Stimulated activated CD4-positive, alpha-beta T cell treated with anti-CD3 and anti-CD28 coated beads, Interleukin-2, amount 100 ng/mL, for 24 hours (primary cell): ENCODE measurements around the gene DDN.
A peak's percentile ranks its signal among the peaks of the same experiment; 100 is the strongest.

Experiments used
- DNase-seq, 2 donors: peaks; one replicate each; pipeline ENCODE4 v3.0.0-alpha.2; 2020

Gene DDN

DNA sequence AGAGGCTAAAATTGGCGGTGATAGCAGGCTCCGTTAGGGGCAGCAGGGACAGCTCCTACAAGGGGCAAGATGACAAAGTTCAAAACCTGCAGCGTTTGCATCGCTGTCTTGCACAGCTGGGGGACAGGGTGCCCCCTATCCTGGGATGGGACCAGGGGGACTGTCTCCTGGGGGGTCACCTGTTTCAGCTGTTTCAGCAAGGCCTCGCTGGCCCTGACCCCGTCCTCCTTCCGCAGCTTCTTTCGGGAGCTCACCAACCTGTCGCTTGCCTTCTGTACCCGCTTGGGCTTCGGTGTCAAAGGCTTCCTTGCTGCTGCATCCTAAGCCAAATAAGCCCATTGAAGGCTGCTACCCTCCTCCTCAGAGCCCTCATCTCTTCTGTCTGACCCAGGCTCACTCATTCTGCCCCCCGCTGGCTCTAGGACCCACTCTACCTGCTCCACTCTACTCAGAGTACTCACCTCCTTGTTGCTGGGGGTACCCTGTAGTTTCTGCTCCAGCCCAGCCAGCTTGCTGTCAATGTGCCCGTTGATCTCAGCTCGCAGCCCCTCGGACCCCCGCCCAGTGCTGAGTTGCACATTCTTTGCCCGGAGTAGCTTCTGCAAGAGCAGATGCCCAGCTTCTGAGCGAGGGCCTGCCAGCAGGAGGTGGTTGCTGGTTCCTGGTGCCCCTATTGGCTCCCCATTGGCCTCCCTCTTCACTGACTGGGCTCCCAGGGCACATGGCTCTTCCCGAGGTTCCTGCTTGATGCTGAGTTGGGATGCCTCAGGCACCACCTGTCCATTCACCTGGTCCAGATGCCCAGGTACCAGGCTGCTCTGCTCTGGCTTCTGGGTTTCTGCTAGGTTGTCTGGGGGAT lies 31.8 kb upstream of the DDN start:
- no peak for DNase-seq

DNA sequence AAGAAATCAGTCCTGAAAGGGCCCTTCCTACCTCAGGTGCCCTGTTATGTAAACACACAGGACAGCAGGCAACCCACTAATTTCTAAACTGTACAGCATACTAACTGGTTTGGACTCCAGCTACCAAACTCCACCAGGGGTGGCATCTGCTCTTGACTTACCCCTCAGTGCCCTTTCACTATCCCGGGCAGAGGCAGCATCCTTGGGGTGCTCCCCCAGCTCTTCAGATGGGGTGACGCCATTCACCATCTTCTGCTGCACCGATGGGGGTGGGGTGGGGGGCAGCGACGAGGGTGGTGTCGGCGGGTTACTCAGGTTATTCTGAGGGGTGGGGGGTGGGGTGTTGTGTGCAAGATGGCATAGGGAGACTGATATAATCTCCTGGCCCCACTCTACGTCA lies 30.9 kb upstream of the DDN start:
- DNase-seq, result no peak

GRCh38 chr12:49028666-49029275 lies 29.6 kb upstream of the DDN start:
- DNase-seq, result no peak

- DNase-seq, result no peak
Observed at GRCh38 chr12:49027846-49028555, 28.8 kb upstream of the DDN start.

- no peak for DNase-seq
Observed at GRCh38 chr12:49026678-49027480, 27.7 kb upstream of the DDN start.

DNA sequence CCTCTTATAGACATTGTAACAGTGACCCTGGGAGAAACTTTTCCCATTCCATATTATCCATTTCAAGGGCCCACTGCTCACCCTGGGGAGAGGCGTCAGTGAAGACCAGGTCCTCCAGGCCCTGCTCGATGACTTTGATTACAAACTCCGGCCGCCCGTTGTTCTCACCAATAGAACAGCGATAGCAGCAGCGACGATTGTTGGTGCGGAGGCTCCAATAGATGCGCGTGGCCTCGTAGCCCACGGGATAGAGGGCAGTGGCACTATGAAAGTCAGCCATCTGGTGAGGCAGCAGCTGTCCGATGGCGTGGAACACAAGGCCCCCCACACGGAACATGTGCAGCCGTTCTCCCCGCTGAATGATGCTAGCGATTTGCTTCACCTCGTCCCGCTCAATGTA lies 26.9 kb upstream of the DDN start:
- no peak for DNase-seq

DNA sequence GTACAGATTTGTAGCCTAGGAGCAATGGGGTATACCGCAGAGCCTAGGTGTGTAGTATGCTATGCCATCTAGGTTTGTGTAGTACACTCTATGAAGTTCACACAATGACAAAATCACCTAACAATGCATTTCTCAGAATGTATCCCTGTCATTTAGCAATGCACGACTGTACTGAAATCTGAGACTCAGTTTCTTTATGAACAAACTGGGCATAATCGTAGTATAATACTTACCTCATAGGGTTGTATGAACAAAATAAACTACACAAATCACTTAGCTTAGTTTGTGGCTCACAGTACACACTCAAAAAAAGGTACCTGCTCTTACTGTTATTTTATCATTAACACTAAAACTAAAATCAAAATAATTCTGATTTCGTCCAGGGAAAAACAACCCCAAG lies 26.3 kb upstream of the DDN start:
- no peak for DNase-seq

GRCh38 chr12:49024543-49024942 lies 25.4 kb upstream of the DDN start:
- no peak for DNase-seq

DNA sequence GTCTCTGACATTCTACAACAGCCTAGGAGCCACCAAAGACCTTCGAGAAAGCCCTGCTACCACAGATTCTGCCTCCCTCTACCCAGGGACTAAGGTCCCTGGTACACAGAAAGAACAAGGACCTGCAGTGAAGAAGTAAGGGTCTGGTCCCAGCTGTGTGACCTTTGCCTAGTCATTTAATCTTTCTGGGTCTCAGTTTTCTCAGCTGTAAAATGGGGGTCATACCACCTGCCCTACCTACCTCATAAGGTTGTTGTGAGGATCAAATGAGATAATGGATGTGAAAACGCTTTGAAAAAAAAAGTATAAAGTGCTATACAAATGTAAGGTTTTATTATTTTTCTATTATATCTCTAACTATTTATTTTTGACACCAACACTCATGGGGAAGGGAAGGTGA lies 24.6 kb upstream of the DDN start:
- no peak for DNase-seq

- DNase-seq, result peak in 1 of 2 donors; percentile 16
Observed at GRCh38 chr12:49022558-49023178, 23.5 kb upstream of the DDN start.

DNA sequence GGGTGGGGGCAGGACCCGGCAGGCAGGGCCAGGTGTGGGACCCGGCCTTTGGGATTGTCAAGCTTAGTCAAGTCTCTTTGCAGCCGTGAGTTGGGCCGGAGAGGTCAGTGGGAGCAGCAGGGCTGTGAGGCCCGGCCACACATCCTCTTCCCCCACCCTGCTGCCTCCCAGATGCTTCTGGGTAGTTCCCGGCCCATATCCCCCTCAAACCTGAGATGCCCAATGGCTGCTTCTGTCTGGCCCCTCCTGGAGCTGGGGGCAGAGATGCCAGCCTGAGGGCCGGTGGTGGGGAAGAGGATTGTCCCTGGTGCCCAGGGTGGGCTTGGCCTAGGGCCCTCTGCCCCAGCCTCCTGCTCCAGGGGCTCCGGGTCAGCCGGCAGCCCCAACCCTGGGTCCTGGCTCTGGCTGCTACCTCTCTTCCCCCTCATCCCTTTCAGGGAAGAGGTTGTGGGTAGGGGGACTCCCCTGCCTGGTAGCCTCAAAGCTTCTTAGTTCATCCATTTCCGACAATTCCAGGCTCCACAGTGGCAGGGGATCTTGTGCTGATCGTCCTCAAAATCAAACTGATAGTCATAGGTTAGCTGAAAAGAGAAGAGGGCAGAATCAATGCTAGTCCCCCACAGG lies 22.2 kb upstream of the DDN start:
- DNase-seq, result no peak

DNA sequence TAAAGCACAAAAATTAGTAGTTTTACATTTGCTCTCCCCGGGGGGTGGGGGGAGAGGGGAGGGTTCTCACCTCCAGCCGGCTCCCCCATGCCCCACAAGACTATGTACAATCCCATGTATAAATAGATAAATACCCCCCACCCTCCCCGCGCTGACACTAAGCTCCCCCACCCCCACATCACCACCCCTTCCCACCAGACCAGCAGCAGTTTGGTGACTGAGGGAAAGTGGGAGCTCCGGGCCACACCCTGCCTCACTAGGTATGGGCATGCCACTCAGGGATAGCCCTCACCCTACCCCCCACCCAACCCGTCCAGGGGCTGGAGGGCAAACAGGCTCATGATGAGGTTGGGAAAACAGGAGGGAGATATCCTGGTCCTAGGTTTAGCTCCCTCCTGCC lies 21.3 kb upstream of the DDN start:
- peak in 1 of 2 donors; percentile 18 for DNase-seq

DNA sequence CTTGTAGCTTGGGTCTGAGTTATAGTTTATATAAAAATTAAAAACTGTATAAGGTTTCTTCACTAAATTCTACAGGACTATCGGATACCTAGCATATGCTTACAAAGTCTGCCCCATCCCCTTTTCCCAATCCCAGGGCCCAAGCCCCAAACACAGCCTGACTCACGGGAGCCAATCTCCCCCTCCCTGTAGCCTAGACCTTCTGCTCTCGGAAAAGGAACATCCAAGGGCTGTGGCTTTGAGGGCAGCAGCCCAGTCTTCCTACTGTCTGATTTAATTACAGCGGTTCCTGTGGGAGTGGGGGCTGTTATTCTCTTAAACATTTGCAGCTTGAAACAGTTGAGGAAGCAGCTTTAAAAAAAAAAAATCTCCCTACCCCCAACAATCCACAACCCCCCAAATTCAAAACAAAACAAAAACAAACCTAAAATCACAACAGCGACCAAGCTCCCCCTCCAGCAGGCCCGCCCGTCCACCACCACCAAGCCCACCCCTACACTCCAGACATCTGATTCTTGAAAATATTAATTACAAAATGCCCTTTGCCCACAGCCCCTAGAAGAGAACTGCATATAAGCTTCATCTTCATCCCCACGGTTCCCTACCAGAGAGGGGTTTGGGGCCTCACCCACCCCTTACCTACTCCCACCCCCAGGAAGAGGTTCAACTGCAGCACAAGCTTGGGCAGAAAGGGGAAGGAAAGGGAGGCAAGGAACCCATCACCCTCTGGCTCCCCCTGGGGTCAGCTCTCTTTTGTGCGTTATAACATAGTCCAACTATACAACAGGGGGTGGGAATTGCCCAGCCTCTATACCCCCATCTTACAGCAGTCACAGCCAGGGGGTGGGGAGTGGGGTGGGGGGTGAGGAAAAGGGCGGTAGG lies 20.5 kb upstream of the DDN start:
- peak; percentile 41 to 48 for DNase-seq

- DNase-seq, result no peak
Observed at GRCh38 chr12:49019120-49019430, 19.9 kb upstream of the DDN start.

DNA sequence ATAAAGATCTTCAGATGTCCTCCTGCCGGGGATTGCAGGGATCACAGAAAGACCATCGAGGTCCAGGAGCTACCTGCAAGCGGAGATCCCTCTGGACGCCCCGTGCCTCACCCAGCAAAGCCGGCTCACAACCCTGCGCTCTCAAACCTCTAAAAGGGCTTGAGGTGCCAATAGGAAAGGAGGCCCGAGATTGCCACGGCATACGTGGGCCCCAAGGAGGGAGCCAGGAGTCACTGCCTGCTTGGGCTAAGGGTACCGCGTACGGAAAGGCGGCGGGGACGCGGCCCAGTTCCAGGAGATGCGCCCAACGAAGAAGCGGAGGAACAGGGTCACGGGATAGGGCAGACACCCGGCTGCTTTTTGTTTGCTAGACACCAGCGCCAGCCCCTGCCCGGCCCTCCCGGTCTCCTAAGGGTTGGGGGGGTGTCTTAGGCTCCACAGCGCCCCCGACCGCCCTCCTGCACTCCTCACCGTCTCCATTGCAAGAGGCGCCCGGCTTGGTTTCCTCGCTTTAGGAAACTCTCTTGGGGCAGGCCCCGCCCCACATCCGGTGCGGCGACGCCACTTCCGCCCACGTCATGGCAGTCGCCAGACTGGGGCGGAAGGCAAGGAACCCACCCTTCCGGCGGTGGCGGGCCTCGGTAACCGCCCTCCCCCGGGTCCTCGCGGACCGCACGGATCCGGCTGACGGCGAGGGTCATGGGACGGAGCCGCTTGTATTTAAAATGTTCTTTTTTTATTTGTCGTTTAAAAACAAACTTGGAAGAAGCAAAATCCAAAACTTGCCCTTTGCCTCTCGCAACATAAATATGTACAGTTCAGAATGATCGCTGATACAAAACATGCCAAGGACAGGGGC lies 19.3 kb upstream of the DDN start, which contains the start of gene PRKAG1:
TSS of gene PRKAG1 (minus strand) at position 516 of the 859 bp plus-strand sequence. CDS start at position 480, 36 bp downstream.
- DNase-seq, result peak; percentile 94 to 95

DNA sequence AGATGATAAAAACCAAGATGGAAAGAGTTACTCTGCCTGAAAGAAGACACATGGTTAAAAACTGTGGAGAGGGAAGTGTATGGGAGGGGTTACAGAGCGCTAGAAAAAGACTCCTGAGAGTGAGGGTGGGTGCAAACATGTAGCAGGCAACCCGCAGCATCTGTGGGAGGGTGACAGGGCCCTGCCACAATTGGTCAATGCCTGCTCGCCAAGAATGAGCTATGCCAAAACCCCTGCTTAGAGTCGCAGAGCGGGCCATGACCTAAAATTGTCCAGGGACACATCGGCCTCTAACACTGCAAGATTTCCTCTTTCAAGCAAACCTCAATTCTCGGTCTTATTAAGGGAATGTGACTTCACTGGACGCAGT lies 18.7 kb upstream of the DDN start:
- peak; percentile 55 to 61 for DNase-seq

DNA sequence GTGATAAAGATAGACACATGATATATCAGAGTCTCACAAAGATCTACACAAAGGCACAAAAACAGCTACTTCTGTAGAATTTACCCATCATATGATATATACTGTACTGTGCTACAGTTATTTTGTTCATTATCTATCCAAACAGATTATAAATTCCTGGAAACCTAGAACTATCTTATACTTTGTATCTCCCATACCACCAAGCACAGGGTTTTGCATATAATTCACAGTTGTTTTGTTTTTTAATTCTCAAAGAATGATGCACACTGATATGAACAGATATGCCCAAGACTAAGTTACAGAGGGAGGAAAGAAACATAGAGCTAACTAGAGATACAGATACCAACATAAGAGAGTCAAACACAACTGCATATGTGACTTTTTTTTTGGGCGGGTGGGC lies 16.0 kb upstream of the DDN start:
- DNase-seq, result no peak

DNA sequence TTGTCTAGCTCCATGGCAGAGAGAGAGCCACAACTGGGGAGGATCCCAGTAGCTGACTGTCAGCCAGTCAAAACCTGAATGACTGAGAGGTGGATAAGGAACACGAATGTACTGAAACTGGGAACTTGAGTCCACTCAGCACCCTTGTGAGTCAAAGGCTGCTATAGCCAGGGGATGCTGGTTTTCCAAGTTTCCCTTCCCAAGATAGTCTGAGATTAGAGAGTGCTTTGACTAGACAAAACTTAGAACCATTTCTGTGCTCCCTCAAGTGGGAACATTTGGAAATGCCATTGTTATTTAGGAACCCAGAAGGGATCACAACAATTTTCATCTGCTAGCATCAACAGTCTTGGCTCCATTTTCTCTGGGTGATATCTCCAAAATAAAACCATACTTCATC lies 15.4 kb upstream of the DDN start:
- no peak for DNase-seq

DNA sequence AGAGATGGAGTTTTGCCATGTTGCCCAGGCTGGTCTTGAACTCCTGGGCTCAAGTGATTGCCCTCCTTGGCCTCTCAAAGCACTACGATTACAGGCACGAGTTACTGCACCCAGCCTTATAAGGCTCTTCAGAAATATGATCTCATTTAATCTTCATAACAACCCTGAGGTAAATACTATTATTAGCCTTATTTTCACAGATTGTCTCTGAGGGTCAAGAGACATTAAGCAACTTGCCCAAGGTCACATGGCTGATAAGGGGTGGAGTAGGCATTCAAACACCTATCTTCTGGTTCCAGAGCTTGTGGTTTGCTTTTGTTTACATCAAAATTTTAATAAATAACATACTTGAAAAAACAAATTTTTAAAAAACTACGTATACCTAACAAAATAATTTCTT lies 14.3 kb upstream of the DDN start:
- DNase-seq, result no peak

GRCh38 chr12:49012739-49013138 lies 13.6 kb upstream of the DDN start:
- no peak for DNase-seq
